HG03342 (cell line): ENCODE results near the gene SLC7A4.

Source experiments
- ATAC-seq: cut with Tn5 transposase; IDR thresholded peaks from one replicate; pipeline ENCODE4 v1.9.1; 2021; ENCODE audit warnings: mild to moderate bottlenecking, moderate library complexity; ENCODE audit not compliant: unreplicated experiment

Gene SLC7A4

GRCh38 chr22:21000207-21000986, 32.0 kb downstream of the SLC7A4 start:
- ATAC-seq = no peak

DNA sequence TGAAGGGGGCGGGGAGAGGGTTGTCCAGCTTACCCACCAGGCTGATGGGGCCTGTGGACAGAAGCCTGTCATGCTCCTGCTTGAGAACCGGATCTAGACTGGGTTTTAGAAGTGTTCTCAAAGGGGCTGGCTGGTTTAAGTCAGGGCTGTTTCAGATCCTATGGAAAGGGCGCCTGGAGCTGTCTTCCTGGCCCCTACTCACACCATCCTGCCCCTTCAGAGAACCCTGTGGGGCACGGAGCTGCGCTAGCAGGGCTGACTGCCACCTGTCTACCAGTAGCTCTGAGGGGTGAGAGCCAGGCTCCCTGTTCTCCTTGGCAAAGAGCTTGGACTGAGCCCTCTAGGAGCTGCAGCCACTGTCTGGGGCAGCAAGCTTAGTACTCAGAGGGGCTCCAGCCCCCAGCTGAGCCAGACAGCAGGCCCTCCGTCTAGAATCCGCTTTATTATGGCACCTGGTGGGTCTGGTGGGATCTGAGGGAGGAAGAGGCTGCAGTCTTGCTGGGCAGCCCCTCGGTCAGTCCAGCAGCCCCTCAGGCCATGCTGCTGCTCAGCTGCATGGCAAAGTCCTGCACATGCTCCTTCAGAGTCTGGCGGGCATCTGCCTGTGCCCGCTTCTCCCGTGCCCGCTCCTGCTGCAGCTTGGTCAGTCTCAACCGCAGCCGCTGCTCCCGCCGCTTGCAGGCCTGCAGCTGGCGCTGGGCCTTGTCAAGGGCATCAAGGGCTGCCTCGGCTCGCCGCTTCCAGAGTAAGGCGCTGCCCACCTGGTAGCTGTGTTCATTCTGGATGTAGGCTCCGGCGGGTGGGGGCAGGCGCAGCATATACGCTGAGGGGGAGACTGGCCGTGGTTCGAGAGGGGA, 32.8 kb downstream of the SLC7A4 start:
- ATAC-seq = no peak

GRCh38 chr22:20998411-20999336, 33.7 kb downstream of the SLC7A4 start:
- no peak for ATAC-seq

DNA sequence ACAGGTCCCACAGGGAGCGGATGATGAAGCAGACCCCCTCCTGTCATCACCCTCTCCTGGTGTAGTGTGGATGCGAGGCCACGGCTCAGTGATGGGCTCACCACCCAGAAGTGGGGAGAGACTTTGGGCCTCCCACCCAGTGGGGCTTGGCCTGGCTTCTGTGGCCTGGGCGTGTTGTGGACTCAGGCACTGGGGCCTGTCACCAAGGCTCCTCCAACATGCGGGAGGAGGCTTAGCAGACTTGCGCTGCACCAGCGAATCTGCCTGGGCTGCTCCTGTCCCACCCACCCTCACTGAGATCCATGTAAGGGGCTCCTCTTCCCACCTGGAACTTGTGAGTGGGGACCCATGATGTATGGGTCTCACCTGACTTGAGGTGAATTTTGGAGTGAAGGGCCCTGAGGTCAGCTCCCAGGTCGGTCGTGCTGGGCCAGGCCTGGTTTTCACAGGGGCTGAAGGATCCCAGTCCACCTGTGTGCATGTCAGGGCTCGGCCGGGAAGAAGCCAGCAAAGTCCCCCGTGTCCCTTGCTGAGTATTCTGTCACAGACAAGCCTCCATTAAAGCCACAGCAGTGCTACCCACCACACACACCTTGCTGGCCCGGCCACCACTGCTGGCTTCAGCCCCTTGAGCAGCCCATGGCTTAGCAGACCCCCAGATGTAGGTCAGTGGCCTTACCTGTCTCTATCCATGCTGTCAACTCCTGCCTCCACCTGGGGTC, 34.7 kb downstream of the SLC7A4 start:
- no peak for ATAC-seq

DNA sequence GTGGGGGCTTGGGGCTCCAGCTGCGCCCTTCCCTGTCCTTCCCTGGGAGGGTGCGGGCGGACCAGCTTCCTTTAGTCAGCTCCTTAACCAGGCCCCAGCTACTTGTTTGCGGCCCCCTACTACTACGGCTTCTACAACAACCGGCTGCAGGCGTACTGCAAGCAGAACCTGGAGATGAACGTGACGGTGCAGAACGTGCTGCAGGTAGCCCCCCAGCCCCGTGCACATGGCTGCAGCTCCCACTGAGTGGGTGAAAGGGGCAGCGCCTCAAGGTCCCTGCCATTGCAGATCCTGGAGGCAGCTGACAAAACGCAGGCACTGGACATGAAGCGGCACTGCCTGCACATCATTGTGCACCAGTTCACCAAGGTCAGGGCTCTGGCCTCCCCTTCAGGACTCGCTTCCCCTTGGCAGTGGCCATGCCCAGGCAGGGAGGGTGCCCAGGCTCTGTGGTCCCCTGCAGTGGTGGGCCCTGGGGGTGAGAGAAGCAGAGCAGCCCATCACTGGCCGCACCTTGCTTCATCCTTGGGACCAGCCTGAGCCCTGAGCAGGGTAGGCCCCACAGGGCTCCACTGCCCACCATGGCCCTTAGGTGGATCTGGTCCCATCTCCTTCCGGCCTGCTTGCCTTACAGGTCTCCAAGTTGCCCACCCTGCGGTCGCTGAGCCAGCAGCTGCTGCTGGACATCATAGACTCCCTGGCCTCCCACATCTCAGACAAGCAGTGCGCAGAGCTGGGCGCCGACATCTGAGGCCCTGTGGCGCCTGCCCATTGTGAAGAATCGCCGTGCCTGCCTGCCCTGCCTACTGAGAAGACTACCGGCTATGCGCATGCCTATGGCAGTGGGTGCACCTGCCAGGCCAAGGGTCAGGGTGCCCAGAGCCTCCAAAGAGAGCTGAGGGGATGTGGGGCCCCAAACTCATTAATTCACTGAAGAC, 35.5 kb downstream of the SLC7A4 start:
- no peak for ATAC-seq

- no peak for ATAC-seq
Observed at GRCh38 chr22:20996031-20996410, 36.3 kb downstream of the SLC7A4 start.

GRCh38 chr22:20995329-20996030, 36.9 kb downstream of the SLC7A4 start:
- no peak for ATAC-seq

GRCh38 chr22:20994902-20995241, 37.5 kb downstream of the SLC7A4 start:
- ATAC-seq = no peak

- ATAC-seq = no peak
Observed at GRCh38 chr22:20994128-20994901, 38.0 kb downstream of the SLC7A4 start.

- no peak for ATAC-seq
Observed at GRCh38 chr22:20993304-20994127, 38.8 kb downstream of the SLC7A4 start.

- ATAC-seq = no peak
Observed at GRCh38 chr22:20992456-20993303, 39.7 kb downstream of the SLC7A4 start.

DNA sequence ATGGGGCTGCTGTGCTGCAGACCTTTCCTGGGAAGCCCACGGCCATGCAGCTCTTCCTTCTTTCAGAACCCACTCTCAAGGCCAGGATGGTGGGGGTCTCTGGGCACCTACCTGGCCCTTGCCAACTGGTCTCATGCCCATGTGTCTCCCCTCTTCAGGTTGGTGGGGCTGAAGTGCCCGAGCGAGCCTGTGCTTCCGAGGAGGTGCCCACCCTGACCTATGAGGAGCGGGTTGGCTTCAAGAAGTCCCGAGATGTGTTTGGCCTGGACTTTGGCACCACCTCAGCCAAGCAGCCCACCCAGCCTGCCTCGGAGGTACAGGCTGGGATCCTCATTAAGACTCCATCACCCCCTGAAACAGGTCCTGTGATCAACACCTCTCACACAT, 40.3 kb downstream of the SLC7A4 start:
- no peak for ATAC-seq

DNA sequence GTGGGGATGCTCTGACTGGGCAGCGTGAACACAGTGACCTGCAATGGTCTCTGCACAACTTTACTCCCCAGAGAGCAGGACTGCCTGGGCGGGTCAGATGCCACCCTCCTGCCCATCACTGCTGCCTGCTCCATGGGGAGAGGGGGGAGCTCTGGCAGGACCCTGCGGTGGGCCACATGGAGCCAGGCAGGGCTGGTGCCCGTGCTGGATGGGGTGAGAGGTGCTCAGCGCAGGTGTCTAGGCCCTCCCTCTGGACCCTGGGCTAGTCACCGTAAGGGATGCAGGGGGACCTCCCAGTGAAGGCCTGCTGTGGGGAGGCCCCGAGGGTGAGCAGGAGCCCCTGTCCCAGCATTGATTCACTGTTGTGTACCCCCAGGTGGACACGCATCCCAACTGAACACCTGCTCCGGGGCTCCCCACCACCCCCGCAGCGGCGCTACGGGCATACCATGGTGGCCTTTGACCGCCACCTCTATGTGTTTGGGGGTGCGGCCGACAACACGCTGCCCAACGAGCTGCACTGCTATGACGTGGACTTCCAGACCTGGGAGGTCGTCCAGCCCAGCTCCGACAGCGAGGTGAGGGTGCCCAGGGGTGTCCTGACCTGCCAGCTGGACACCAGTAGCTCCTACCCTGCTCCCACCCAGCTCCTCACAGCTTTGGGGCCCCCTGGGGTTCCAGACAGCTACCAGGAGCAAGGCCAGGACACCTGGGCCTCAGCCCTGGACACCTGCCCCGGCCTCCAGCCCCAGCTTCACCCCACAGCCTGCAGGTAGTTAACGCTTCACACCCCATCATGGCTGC, 40.9 kb downstream of the SLC7A4 start:
- no peak for ATAC-seq

GRCh38 chr22:20990184-20991180, 41.9 kb downstream of the SLC7A4 start:
- ATAC-seq = no peak
